ENCODE data around the gene SHFL. TPM values are rescaled to one million over a fixed set of nuclear protein-coding genes. Genes with fewer than 3 reads are reported as not detected.
A peak's percentile ranks its signal among the peaks of the same experiment; 100 is the strongest.

The SHFL gene
- total RNA-seq, 2 donors from 2014 or later = 55.0 to 70.4 TPM

DNA sequence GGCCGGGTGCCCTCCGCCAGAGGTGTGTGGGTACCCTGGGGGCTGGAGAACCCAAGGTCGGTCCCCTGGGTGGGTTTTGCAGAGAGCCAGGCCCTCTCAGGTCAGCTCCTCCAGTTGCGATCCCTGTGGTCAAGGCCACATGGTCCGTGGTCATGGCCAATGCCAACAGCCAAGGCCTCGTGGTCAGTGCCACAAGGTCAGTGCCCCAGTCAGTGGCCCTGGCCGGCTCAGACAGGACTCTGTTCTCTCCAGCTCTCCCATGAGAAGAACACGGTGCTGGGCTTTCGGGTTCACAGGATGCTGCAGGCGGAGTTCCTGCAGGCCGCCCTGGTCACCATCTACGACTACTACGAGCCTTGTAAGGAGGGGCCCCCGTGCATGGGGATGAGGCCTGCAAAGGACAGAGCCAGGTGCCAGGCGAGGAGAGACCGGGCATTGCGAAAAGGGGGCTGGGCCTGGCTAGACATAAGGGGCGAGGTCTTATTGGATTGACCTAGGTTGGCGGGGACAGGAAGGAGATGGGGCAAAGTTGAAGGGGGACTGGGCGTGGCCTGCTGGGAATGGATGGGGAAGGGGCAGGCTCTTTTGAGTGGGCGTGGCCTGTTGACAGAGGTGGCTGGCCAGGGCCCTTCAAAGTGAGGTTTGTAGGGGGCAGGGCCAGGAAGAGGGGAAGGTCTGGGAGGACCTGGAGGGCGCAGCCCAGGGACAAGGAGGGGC lies 15.2 kb upstream of the SHFL start:
- no peak overlapping the region for H3K27ac Mint-ChIP-seq
- H3K9me3 Mint-ChIP-seq = peaks cover 0 to 3% of the 10 kb centered on the region in 2 donors
- ATAC-seq (replicated peaks in 1 of 2) = no peak
- H3K4me3 Mint-ChIP-seq = no peak overlapping the region
- peaks cover 4% of the 10 kb centered on the region for H3K4me1 Mint-ChIP-seq (ENCODE audit: low read depth)
- H3K36me3 Mint-ChIP-seq (ENCODE audit: insufficient read depth in 2 of 2) = peaks cover 2 to 3% of the 10 kb centered on the region in 2 donors
- DNase-seq = no peak
- H3K27me3 Mint-ChIP-seq (ENCODE audit: low read depth) = no peaks in the 10 kb centered on the region

DNA sequence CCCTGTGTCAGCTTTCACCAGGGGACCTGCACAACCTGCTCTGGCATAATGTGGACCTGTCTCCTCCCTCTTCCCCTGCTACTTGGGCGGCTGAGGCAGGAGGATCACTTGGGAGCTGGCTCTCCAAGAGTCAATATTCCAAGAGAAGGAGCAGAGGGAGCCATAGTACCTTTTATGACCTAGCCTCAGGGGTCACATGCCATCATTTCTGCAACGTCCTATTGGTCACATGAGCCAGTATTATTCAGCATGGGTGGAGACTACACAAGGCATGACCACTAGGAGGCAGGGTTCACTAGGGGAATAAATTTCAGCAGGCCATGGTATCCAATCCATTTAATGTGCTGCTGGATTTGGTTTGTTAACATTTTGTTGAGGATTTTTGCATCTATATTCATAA lies 12.0 kb upstream of the SHFL start:
- ATAC-seq (replicated peaks in 1 of 2) = peak; percentile 55 to 82
- H3K9me3 Mint-ChIP-seq = peaks cover 0 to 3% of the 10 kb centered on the region in 2 donors
- peaks cover 2 to 3% of the 10 kb centered on the region in 2 donors for H3K36me3 Mint-ChIP-seq (ENCODE audit: insufficient read depth in 2 of 2)
- H3K27ac Mint-ChIP-seq = no peak overlapping the region
- no peaks in the 10 kb centered on the region for H3K27me3 Mint-ChIP-seq (ENCODE audit: low read depth)
- DNase-seq = peak; percentile 34 to 60
- no peaks in the 10 kb centered on the region for H3K4me1 Mint-ChIP-seq (ENCODE audit: low read depth)
- H3K4me3 Mint-ChIP-seq = no peak overlapping the region

DNA sequence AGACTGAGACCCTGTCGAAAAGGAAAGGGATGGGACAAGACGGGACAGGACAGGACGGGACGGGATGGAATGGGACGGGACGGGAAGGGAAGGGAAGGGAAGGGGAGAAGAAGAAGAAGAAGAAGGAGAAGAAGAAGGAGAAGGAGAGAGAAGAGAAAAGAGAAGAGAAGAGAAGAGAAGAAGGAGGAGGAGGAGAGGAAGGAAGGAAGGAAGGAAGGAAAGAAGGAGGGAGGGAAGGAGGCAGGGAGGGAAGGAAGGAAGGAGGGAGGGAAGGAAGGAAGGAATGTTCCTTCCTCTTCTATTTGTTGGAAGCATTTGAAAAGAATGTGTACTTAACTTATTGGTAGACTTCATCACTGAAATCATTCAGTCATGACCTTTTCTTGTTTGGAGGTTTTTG lies 9.6 kb upstream of the SHFL start:
- no peak overlapping the region for H3K27ac Mint-ChIP-seq
- H3K27me3 Mint-ChIP-seq (ENCODE audit: low read depth) = no peaks in the 10 kb centered on the region
- peaks cover 0 to 3% of the 10 kb centered on the region in 2 donors for H3K9me3 Mint-ChIP-seq
- DNase-seq (no peak), ATAC-seq (replicated peaks in 1 of 2) (no peak)
- peaks cover 2 to 3% of the 10 kb centered on the region in 2 donors for H3K36me3 Mint-ChIP-seq (ENCODE audit: insufficient read depth in 2 of 2)
- no peaks in the 10 kb centered on the region for H3K4me1 Mint-ChIP-seq (ENCODE audit: low read depth)
- H3K4me3 Mint-ChIP-seq = no peak overlapping the region

DNA sequence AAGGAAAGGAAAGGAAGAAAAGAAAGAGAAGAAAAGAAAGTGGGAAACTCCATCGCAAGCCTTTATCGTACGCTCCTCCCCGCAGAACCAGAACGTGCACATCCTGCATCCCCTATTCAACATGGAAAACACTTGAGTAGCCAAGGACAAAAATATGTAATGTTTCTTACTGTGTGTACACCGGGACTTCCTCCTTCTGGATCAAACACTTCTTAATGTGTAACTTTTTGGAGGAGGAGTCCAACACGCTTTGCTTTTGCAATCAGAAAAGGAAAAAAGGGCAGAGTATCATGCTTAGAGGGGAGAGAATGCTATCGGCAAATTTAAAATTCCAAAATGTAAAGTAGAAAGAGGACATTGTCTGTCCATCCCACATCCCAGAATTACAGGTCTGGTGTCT lies 7.8 kb upstream of the SHFL start:
- H3K27me3 Mint-ChIP-seq (ENCODE audit: low read depth) = no peaks in the 10 kb centered on the region
- H3K27ac Mint-ChIP-seq = no peak overlapping the region
- no peak overlapping the region for H3K4me3 Mint-ChIP-seq
- H3K4me1 Mint-ChIP-seq (ENCODE audit: low read depth) = no peaks in the 10 kb centered on the region
- ATAC-seq (replicated peaks in 1 of 2) (no peak), DNase-seq (no peak)
- H3K36me3 Mint-ChIP-seq (ENCODE audit: insufficient read depth in 2 of 2) = no peaks in the 10 kb centered on the region
- H3K9me3 Mint-ChIP-seq = peaks cover 0 to 3% of the 10 kb centered on the region in 2 donors

DNA sequence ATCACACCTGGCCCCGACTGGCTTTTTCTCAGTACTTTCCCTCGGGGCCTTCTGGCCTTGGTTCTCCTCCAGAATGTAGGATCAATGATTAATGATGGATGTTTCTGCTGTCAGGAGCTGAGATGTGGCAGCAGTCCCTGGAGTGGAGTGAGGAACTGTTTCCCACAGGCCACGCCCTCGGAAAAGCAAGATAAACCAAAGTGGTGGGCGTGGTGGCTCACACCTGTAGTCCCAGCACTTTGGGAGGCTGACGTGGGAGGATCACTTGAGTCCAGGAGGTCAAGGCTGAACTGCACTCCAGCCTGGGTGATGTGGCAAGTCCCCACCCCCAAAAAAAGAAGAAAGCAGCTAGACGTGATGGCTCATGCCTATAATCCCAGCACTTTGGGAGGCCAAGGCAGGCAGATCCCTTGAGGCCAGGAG lies 7.1 kb upstream of the SHFL start:
- ATAC-seq (replicated peaks in 1 of 2) = no peak
- DNase-seq = no peak
- Mint-ChIP-seq H3K4me3 (no peak overlapping the region), H3K27me3 (ENCODE audit: low read depth) (no peaks in the 10 kb centered on the region), H3K36me3 (ENCODE audit: insufficient read depth in 2 of 2) (no peaks in the 10 kb centered on the region), H3K27ac (no peak overlapping the region), H3K9me3 (peaks cover 0 to 2% of the 10 kb centered on the region in 2 donors), H3K4me1 (ENCODE audit: low read depth) (no peaks in the 10 kb centered on the region)

DNA sequence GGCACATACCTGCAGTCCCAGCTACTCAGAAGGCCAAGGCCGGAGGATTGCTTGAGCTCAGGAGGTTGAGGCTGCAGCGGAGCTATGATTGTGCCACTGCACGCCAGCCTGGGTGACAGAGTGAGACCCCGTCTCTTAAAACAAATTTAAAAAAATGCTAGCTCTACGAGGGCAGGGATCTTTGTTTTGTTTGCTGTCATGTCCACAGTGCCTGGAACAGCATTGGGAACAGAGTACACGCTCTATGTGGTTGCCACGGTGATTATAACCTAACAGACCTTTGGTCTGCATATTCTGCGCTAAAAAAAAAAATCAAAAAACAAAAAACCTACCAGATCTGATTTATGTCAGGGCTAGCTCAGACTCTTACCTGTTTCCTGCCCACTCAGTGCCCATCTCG lies 2.2 kb upstream of the SHFL start:
- no peaks in the 10 kb centered on the region for H3K27me3 Mint-ChIP-seq (ENCODE audit: low read depth)
- H3K36me3 Mint-ChIP-seq (ENCODE audit: insufficient read depth in 2 of 2) = peaks cover 1 to 2% of the 10 kb centered on the region in 2 donors
- no peak overlapping the region for H3K4me3 Mint-ChIP-seq
- DNase-seq (no peak), ATAC-seq (replicated peaks in 1 of 2) (no peak)
- H3K4me1 Mint-ChIP-seq (ENCODE audit: low read depth) = peaks cover 14% of the 10 kb centered on the region
- H3K9me3 Mint-ChIP-seq = no peaks in the 10 kb centered on the region
- no peak overlapping the region for H3K27ac Mint-ChIP-seq

DNA sequence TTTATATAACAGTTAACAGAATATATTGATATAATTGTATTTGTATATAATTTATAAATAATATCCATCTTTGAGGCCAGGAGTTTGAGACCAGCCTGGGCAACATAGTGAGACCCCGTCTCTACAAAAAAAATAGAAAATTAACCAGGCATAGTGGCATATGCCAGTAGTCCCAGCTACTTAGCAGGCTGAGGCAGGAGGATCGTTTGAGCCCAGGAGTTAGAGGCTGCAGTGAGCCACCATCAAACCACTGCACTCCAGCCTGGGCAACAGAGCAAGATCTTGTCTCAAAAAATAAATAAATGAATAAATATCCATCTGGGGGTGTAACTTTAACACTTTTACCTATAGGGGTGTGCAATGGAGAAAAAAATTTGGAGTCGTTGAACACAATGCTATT lies 1.3 kb upstream of the SHFL start:
- H3K27ac Mint-ChIP-seq = peak overlapping the region; percentile 15
- peaks cover 14% of the 10 kb centered on the region for H3K4me1 Mint-ChIP-seq (ENCODE audit: low read depth)
- ATAC-seq (replicated peaks in 1 of 2) = no peak
- no peaks in the 10 kb centered on the region for H3K9me3 Mint-ChIP-seq
- no peak for DNase-seq
- H3K27me3 Mint-ChIP-seq (ENCODE audit: low read depth) = no peaks in the 10 kb centered on the region
- peak overlapping the region; percentile 6 to 89 for H3K4me3 Mint-ChIP-seq
- H3K36me3 Mint-ChIP-seq (ENCODE audit: insufficient read depth in 2 of 2) = peaks cover 1 to 2% of the 10 kb centered on the region in 2 donors

DNA sequence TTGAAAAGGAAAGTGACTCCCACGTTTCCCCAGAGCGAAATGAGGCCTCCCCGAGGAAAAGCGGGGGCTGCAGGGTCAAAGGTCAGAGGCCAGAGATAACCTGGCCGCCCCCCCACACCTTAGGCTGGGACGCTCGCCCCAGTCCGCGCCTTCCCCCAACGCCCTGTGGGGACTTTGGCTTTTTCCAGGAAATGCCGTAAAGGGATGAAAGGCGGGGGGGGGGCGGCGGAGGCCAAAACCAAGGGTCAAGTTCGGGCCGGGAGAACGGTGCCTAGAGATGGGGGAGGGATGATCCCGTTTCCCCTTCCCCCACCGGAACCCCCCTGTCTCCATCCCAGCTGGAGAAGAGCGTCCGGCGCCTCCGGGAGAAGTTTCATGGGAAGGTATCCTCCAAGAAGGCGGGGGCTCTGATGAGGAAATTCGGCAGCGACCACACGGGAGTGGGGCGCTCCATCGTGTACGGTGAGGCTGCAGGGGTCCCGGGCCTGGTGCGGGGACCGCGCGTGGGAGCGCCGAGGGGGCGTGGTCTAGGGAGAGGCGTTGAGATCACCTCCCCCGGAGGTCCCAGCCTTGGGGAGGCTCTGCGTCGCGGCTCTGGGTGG lies 575 bp downstream of the SHFL start:
- peak; percentile 53 to 55 for DNase-seq
- Mint-ChIP-seq H3K4me3 (peak overlapping the region; percentile 87 to 89), H3K9me3 (no peaks in the 10 kb centered on the region), H3K27ac (peak overlapping the region; percentile 38), H3K36me3 (ENCODE audit: insufficient read depth in 2 of 2) (peaks cover 1 to 2% of the 10 kb centered on the region in 2 donors), H3K27me3 (ENCODE audit: low read depth) (no peaks in the 10 kb centered on the region), H3K4me1 (ENCODE audit: low read depth) (peaks cover 14% of the 10 kb centered on the region)
- peak in 1 of 2 donors; percentile 35 for ATAC-seq (replicated peaks in 1 of 2)

DNA sequence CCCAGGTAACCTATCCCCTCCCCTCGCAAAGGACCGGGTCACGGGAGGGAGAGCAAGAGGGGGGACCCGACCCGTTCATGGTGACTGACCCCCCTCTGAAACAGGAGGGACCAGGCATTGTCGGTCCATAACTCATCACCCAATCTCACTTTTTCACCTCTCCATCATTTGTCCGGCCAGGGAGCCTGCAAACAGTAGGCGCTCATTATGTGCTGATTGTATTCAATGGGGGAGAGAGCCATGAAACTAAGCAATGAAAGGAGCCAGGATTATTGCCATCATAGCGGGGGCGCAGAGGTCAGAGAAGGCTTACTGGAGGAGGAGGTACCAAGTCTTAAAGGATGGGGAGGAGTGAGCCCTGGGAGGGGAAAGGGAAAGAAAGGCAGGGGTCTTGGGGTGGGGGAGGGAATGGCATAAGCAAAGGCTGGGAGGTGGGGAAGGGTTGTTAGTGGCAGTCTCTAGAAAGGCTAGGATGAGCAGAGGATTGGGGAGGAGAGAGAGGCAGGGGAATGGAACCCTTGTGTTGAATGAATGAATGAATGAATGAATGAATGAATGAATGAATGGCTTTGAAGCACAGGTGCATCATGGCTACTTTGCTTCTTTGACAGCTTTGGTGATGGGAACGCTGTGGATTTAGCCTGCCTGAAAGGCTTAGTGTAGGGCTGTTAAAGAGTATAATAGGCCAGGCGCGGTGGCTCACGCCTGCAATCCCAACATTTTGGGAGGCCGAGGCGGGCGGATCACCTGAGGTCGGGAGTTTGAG lies 1.4 kb downstream of the SHFL start:
- Mint-ChIP-seq H3K9me3 (no peaks in the 10 kb centered on the region), H3K4me3 (peak overlapping the region; percentile 87 to 89), H3K27me3 (ENCODE audit: low read depth) (no peaks in the 10 kb centered on the region), H3K27ac (peak overlapping the region; percentile 11), H3K36me3 (ENCODE audit: insufficient read depth in 2 of 2) (peaks cover 2 to 4% of the 10 kb centered on the region in 2 donors), H3K4me1 (ENCODE audit: low read depth) (peaks cover 14% of the 10 kb centered on the region)
- no peak for ATAC-seq (replicated peaks in 1 of 2)
- no peak for DNase-seq

DNA sequence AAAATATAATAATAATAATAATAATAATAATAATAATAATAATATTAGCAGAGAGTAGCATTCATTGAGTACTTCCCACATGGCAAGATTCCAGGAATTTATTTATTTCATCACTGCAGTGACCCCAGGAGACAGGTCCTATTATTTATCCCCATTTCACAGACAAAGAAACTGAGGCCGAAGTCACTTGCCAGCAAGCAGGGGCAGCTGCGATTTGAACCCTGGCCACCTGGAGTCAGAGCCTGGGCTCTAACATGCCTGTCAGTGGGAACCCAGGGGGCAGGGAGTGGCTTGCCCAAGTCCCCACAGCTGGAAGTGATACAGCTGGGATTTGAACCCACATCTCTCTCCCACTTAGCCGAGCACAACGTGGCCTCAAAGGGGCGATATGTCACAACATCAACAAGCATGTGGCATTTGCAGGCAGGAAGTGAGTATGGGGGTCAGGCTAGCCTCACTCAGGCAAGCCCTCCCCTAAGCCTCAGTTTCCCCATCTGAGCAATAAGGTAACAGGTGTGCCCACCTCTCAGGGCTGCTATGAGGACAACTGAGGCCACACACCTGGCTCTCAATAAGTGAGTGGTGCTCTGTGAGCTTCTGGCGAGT lies 2.9 kb downstream of the SHFL start:
- DNase-seq = no peak
- peaks cover 14% of the 10 kb centered on the region for H3K4me1 Mint-ChIP-seq (ENCODE audit: low read depth)
- no peaks in the 10 kb centered on the region for H3K9me3 Mint-ChIP-seq
- peak overlapping the region; percentile 29 for H3K27ac Mint-ChIP-seq
- ATAC-seq (replicated peaks in 1 of 2) = no peak
- peaks cover 7 to 11% of the 10 kb centered on the region in 2 donors for H3K36me3 Mint-ChIP-seq (ENCODE audit: insufficient read depth in 2 of 2)
- H3K4me3 Mint-ChIP-seq = no peak overlapping the region
- H3K27me3 Mint-ChIP-seq (ENCODE audit: low read depth) = no peaks in the 10 kb centered on the region

DNA sequence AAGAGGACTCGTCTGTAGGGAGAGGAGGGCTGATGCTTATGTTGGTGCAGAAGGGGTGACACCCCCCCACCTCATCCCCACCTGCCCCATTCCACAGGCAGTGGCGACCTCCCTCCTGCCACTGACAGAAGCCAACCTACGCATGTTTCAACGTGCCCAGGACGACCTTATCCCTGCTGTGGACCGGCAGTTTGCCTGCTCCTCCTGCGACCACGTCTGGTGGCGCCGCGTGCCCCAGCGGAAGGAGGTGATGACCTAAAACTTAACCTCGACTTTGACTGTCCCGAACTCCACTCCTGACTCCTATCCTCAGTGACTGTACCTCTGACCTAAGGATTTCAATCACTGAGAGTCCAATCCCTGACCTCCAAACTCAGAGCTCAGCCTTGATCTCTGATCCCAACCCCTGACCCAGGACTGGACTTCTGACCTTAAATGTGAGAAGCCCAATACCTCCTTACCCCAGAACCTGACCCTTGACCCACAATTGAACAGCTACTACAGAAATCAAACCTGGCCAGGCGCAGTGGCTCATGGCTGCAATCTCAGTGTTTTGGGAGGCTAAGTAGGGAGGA lies 3.8 kb downstream of the SHFL start:
- H3K4me3 Mint-ChIP-seq = no peak overlapping the region
- no peak overlapping the region for H3K27ac Mint-ChIP-seq
- H3K27me3 Mint-ChIP-seq (ENCODE audit: low read depth) = no peaks in the 10 kb centered on the region
- ATAC-seq (replicated peaks in 1 of 2) = no peak
- peaks cover 14% of the 10 kb centered on the region for H3K4me1 Mint-ChIP-seq (ENCODE audit: low read depth)
- H3K36me3 Mint-ChIP-seq (ENCODE audit: insufficient read depth in 2 of 2) = peaks cover 7 to 12% of the 10 kb centered on the region in 2 donors
- DNase-seq = no peak
- H3K9me3 Mint-ChIP-seq = no peaks in the 10 kb centered on the region

DNA sequence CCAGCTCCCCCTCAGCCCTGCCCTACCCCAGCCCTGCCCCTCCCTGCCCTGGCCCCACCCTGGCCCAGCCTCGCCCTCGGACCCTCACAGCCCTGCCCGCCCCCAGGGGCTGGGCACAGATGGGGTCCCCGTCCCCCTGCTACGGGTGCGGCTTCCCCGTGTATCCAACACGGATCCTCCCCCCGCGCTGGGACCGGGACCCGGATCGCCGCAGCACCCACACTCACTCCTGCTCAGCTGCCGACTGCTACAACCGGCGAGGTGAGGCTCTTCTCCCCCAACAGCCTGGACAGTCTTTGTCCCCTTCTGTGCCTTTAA lies 5.2 kb downstream of the SHFL start:
- Mint-ChIP-seq H3K27ac (no peak overlapping the region), H3K36me3 (ENCODE audit: insufficient read depth in 2 of 2) (peaks cover 7 to 12% of the 10 kb centered on the region in 2 donors), H3K4me1 (ENCODE audit: low read depth) (peaks cover 10% of the 10 kb centered on the region), H3K27me3 (ENCODE audit: low read depth) (no peaks in the 10 kb centered on the region), H3K4me3 (no peak overlapping the region), H3K9me3 (no peaks in the 10 kb centered on the region)
- DNase-seq (no peak), ATAC-seq (replicated peaks in 1 of 2) (no peak)
